LNCAP (cell line): Measurements from ENCODE around the gene VSTM4.

Experiments
- CTCF ChIP-seq: fragments of 450-650 bp; IDR thresholded peaks from 2 replicates; pipeline ENCODE4 v1.5.1; 2017; ENCODE audit warnings: mild to moderate bottlenecking

Gene VSTM4

GRCh38 chr10:49036638-49037037 is 78.7 kb downstream of the VSTM4 start:
- TF ChIP-seq CTCF: no peak

DNA sequence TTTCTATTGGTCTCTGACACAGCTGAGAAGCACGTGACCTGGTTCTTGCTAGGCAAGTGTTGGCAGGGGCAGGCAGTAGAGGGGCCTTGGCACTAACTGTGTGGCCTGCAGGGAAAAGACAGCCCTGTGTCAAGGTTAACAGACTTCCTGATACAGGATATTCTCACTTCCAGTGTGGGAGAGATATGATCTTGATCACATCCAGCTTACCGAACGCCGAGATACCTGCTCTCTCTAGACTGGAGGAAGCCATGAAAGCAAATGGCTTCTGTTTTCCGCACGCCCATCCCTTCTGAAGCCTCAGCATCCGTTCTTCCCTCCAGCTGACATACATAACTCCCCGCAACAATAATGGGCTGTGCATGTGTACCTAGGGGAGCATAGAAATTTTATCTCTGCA is 79.4 kb downstream of the VSTM4 start:
- no peak for TF ChIP-seq CTCF

- no peak for TF ChIP-seq CTCF
Observed at GRCh38 chr10:49034925-49035324, 80.4 kb downstream of the VSTM4 start.

GRCh38 chr10:49033939-49034338 is 81.4 kb downstream of the VSTM4 start:
- no peak for TF ChIP-seq CTCF

GRCh38 chr10:49029666-49030065 is 85.7 kb downstream of the VSTM4 start:
- no peak for TF ChIP-seq CTCF

DNA sequence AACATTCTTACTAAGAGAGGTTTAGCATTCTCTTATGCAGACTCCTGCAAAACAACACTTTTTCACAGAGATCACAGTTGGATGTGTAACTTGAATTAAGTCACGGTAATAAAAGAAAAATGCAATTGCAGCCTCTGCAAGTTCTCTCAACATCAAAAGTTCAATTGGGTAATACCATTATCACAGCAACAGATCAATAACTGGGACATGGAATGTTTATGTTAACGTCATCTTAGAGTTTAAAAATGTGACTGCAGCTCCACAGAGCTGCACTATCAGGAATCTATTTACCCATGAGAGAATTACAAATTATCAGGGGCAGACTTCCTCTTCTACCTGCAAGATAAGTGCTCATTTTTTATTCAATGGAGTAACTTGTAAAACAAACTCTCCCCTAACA is 86.7 kb downstream of the VSTM4 start:
- no peak for TF ChIP-seq CTCF

GRCh38 chr10:49025347-49025983 is 89.9 kb downstream of the VSTM4 start:
- TF ChIP-seq CTCF: no peak

- no peak for TF ChIP-seq CTCF
Observed at GRCh38 chr10:49024484-49024883, 90.8 kb downstream of the VSTM4 start.
